COLO829 (cell line): ENCODE results near the gene ESR1.
A peak's percentile ranks its signal among the peaks of the same experiment; 100 is the strongest.
"Not testable (repeated sequence)": the region's sequence is repeated elsewhere in the genome, so short reads cannot be mapped to it uniquely, and the experiment has no call there.

ENCODE experiments used
- DNase-seq: peaks from one replicate; pipeline ENCODE4 v3.0.0; 2012; ENCODE audit warnings: low spot score

The ESR1 gene

GRCh38 chr6:151988199-151988598 is 180.7 kb downstream of the ESR1 start:
- DNase-seq, result not testable (repeated sequence)

- DNase-seq, result no peak
These were observed 184.6 kb downstream of the ESR1 start for GRCh38 chr6:151992091-151992490.

GRCh38 chr6:151993364-151993763 is 185.9 kb downstream of the ESR1 start:
- DNase-seq, result no peak

GRCh38 chr6:151998784-151999183 is 191.3 kb downstream of the ESR1 start:
- no peak for DNase-seq

GRCh38 chr6:151999194-151999593 is 191.7 kb downstream of the ESR1 start:
- peak; percentile 12 for DNase-seq

- DNase-seq, result no peak
These were observed 193.9 kb downstream of the ESR1 start for GRCh38 chr6:152001408-152001807.

- DNase-seq, result no peak
These were observed 194.8 kb downstream of the ESR1 start for GRCh38 chr6:152002306-152002705.

- DNase-seq, result no peak
These were observed 196.6 kb downstream of the ESR1 start for GRCh38 chr6:152004036-152004566.

- DNase-seq, result peak; percentile 7
These were observed 197.4 kb downstream of the ESR1 start for GRCh38 chr6:152004896-152005295.

GRCh38 chr6:152008779-152009178 is 201.3 kb downstream of the ESR1 start:
- no peak for DNase-seq

- no peak for DNase-seq
These were observed 204.7 kb downstream of the ESR1 start for GRCh38 chr6:152012227-152012626.

GRCh38 chr6:152018876-152019275 is 211.4 kb downstream of the ESR1 start:
- no peak for DNase-seq

- DNase-seq, result no peak
These were observed 214.8 kb downstream of the ESR1 start for GRCh38 chr6:152022303-152022702.

- DNase-seq, result no peak
These were observed 216.1 kb downstream of the ESR1 start for GRCh38 chr6:152023613-152024012.

GRCh38 chr6:152026291-152026690 is 218.8 kb downstream of the ESR1 start:
- no peak for DNase-seq

GRCh38 chr6:152026744-152027143 is 219.3 kb downstream of the ESR1 start:
- DNase-seq, result not testable (repeated sequence)

- not testable (repeated sequence) for DNase-seq
These were observed 226.3 kb downstream of the ESR1 start for GRCh38 chr6:152033765-152034164.

GRCh38 chr6:152034631-152035030 is 227.1 kb downstream of the ESR1 start:
- DNase-seq, result peak; percentile 81

GRCh38 chr6:152046118-152046517 is 238.6 kb downstream of the ESR1 start:
- DNase-seq, result no peak

GRCh38 chr6:152048921-152049320 is 241.4 kb downstream of the ESR1 start:
- DNase-seq, result no peak

- no peak for DNase-seq
These were observed 242.0 kb downstream of the ESR1 start for GRCh38 chr6:152049502-152049901.

GRCh38 chr6:152050451-152051195 is 243.1 kb downstream of the ESR1 start:
- DNase-seq, result no peak

GRCh38 chr6:152052061-152052460 is 244.6 kb downstream of the ESR1 start:
- no peak for DNase-seq

GRCh38 chr6:152053332-152053731 is 245.8 kb downstream of the ESR1 start:
- no peak for DNase-seq
